Stimulated activated CD8-positive, alpha-beta memory T cell treated with anti-CD3 and anti-CD28 coated beads, Interleukin-15, amount 100 ng/mL, for 48 hours (primary cell): ENCODE data around the gene GJB1.
"Not testable (repeated sequence)": the region's sequence is repeated elsewhere in the genome, so short reads cannot be mapped to it uniquely, and the experiment has no call there.

ENCODE experiments used
- DNase-seq, 2 donors: peaks; one replicate each; pipeline ENCODE4 v3.0.0-alpha.2; 2020; ENCODE audit warnings: low read depth in 2 of 2

GJB1 gene

GRCh38 chrX:71222929-71223328 is at the start of gene GJB1:
GJB1 (plus strand) TSS chrX:71223224; CDS start chrX:71223708, 484 bp downstream.
- DNase-seq: no peak

GRCh38 chrX:71173440-71173839 is 49.6 kb upstream of the GJB1 start:
- DNase-seq: no peak

- no peak for DNase-seq
These were observed 48.2 kb upstream of the GJB1 start for GRCh38 chrX:71174795-71175194.

GRCh38 chrX:71175531-71175930 is 47.5 kb upstream of the GJB1 start:
- DNase-seq: no peak

GRCh38 chrX:71177327-71177726 is 45.7 kb upstream of the GJB1 start:
- no peak for DNase-seq

GRCh38 chrX:71178908-71179307 is 44.1 kb upstream of the GJB1 start:
- DNase-seq: no peak

- DNase-seq: not testable (repeated sequence)
These were observed 42.3 kb upstream of the GJB1 start for GRCh38 chrX:71180579-71181265.

- peak; percentile 27 to 31 for DNase-seq
These were observed 41.5 kb upstream of the GJB1 start for GRCh38 chrX:71181558-71181909.

- peak; percentile 70 to 72 for DNase-seq
These were observed 40.9 kb upstream of the GJB1 start for GRCh38 chrX:71181910-71182799.

- no peak for DNase-seq
These were observed 40.2 kb upstream of the GJB1 start for GRCh38 chrX:71182871-71183270.

GRCh38 chrX:71183341-71183740 is 39.7 kb upstream of the GJB1 start:
- no peak for DNase-seq

GRCh38 chrX:71184092-71184491 is 38.9 kb upstream of the GJB1 start:
- DNase-seq: no peak

- DNase-seq: no peak
These were observed 38.1 kb upstream of the GJB1 start for GRCh38 chrX:71184803-71185495.

- no peak for DNase-seq
These were observed 31.8 kb upstream of the GJB1 start for GRCh38 chrX:71191248-71191647.

GRCh38 chrX:71195964-71196649 is 26.9 kb upstream of the GJB1 start:
- DNase-seq: no peak

GRCh38 chrX:71198066-71198465 is 25.0 kb upstream of the GJB1 start:
- DNase-seq: no peak

- DNase-seq: no peak
These were observed 23.6 kb upstream of the GJB1 start for GRCh38 chrX:71199252-71200008.

GRCh38 chrX:71210816-71211215 is 12.2 kb upstream of the GJB1 start:
- no peak for DNase-seq

GRCh38 chrX:71212536-71212935 is 10.5 kb upstream of the GJB1 start:
- DNase-seq: no peak

- DNase-seq: no peak
These were observed 8.9 kb upstream of the GJB1 start for GRCh38 chrX:71214152-71214551.
